Kidney (tissue), 14 donors: ENCODE data around the gene CHMP6. TPM values are rescaled to one million over a fixed set of nuclear protein-coding genes. Genes with fewer than 3 reads are reported as not detected.

ENCODE experiments used
- DNase-seq, 5 donors: peaks; one replicate each; pipeline ENCODE4 v3.0.0-alpha.2; 2013 to 2020
- FAIRE-seq: peaks from 2 replicates; lab custom pipeline; 2012; peaks lifted over from hg19 to GRCh38; lab: Jason Lieb, UNC
- H3K27ac ChIP-seq, 2 donors: one replicate each; pipeline ENCODE4 v1.7.0; 2013; ENCODE audit warnings: low read depth in 2 of 2, low read length in 2 of 2, inconsistent platforms in 1 of 2
- H3K27me3 ChIP-seq: one replicate; pipeline ENCODE4 v1.7.1; 2013; ENCODE audit warnings: low read length, inconsistent platforms; ENCODE audit not compliant: control insufficient read depth, insufficient read depth
- H3K36me3 ChIP-seq, 3 donors: one replicate each; pipeline versions ENCODE4 v1.7.0 to v1.7.1; 2013; ENCODE audit warnings: low read length in 3 of 3, control low read depth in 1 of 3, inconsistent platforms in 1 of 3; ENCODE audit not compliant: insufficient read depth in 3 of 3, control insufficient read depth in 2 of 3
- H3K4me1 ChIP-seq, 3 donors: one replicate each; pipeline versions ENCODE4 v1.7.0 to v1.7.1; 2013; ENCODE audit warnings: low read length in 3 of 3, inconsistent platforms in 1 of 3, low read depth in 1 of 3; ENCODE audit not compliant: control insufficient read depth in 2 of 3, insufficient read depth in 2 of 3
- H3K4me3 ChIP-seq, 3 donors: one replicate each; pipeline versions ENCODE4 v1.7.0 to v1.8.1; 2013; ENCODE audit warnings: low read length in 3 of 3, control low read depth in 1 of 3, inconsistent platforms in 1 of 3
- H3K9ac ChIP-seq, 3 donors: one replicate each; pipeline versions ENCODE4 v1.7.0 to v1.7.1; 2013; ENCODE audit warnings: low read length in 3 of 3, control low read depth in 1 of 3, inconsistent platforms in 1 of 3
- H3K9me3 ChIP-seq, 3 donors: one replicate each; pipeline versions ENCODE4 v1.7.0 to v1.7.1; 2013; ENCODE audit warnings: low read length in 3 of 3, control low read depth in 1 of 3, inconsistent platforms in 1 of 3; ENCODE audit not compliant: control insufficient read depth in 2 of 3, insufficient read depth in 1 of 3
- intact Hi-C: fragments of 100-400 bp; cut with DNase I; formaldehyde crosslinking; loops from one replicate; pipeline ENCODE4 v1.11.1; 2022
- polyA plus RNA-seq: library from polyadenylated mRNA; stranded (reverse); fragments of 350-450 nt; fragmentation: Illumina TruSeq; extraction: RNeasy Lipid Tissue Mini Kit (QIAGEN cat#74804); gene quantifications from one replicate; pipeline ENCODE4 v1.2.3, GENCODE V29; 2014; ENCODE audit warnings: low read depth, low replicate concordance; ENCODE audit not compliant: insufficient read depth
- total RNA-seq: library from RNA; stranded (reverse); fragmentation: NEBNext Ultra II Directional; extraction: Animal tissue kit (Norgen Biotek cat#: 25700); gene quantifications from one replicate; pipeline ENCODE4 v1.2.1, GENCODE V29; 2021
- TF ChIP-seq, protein P1 (sequence below): IDR thresholded peaks from 3 replicates; pipeline ENCODE4 v1.5.1; 2012; ENCODE audit warnings: mild to moderate bottlenecking, moderate library complexity, borderline replicate concordance; ENCODE audit not compliant: insufficient read depth; ENCODE audit errors: extremely low read depth
- donor health status: control.
- donor health status: control.
- donor health status: control.
- donor health status: control.
- donor health status: control.
- donor health status: DM: yes; HTN: yes; CAD: no.
- donor health status: Normal renal cell carcinoma (clear cell type).

Gene CHMP6
- total and polyA plus RNA-seq, 2 donors from 2014 or later, result 28.0 to 34.1 TPM

DNA sequence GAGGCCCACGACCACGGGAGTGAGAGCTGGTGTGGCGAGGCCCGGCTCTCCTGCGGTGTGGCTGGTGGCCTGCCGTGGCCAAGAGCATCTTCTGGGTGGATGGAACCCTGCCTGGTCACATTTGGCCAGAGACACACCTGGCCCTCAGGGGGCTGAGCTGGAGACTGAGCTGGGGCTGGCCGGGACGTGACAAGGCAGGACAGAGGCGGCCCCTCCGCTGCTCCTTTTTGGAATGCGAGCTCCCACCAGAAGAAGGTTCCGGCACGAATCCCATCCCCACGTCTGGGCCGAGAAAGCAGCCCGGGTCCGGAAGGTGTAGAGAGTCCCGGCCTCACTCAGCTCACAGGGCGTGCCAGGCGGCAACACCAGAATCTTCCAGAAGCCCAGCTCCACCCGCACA is 26.0 kb upstream of the CHMP6 start:
- H3K4me1 ChIP-seq, result peaks cover 0 to 4% (median 0%) of the 10 kb centered on the region in 3 donors
- H3K27me3 ChIP-seq, result no peaks in the 10 kb centered on the region
- no peak overlapping the region for H3K27ac ChIP-seq
- no peak overlapping the region for H3K9ac ChIP-seq
- H3K36me3 ChIP-seq, result no peaks in the 10 kb centered on the region
- no peak overlapping the region for H3K4me3 ChIP-seq
- H3K9me3 ChIP-seq, result no peaks in the 10 kb centered on the region
- TF ChIP-seq, protein P1, sequence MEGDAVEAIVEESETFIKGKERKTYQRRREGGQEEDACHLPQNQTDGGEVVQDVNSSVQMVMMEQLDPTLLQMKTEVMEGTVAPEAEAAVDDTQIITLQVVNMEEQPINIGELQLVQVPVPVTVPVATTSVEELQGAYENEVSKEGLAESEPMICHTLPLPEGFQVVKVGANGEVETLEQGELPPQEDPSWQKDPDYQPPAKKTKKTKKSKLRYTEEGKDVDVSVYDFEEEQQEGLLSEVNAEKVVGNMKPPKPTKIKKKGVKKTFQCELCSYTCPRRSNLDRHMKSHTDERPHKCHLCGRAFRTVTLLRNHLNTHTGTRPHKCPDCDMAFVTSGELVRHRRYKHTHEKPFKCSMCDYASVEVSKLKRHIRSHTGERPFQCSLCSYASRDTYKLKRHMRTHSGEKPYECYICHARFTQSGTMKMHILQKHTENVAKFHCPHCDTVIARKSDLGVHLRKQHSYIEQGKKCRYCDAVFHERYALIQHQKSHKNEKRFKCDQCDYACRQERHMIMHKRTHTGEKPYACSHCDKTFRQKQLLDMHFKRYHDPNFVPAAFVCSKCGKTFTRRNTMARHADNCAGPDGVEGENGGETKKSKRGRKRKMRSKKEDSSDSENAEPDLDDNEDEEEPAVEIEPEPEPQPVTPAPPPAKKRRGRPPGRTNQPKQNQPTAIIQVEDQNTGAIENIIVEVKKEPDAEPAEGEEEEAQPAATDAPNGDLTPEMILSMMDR, result no peak
- no peak for DNase-seq
- FAIRE-seq, result no peak
- intact Hi-C loops, result loop anchor here (10.0 kb wide), 1 partner anchor 541 kb away; no protein-coding TSS in a partner anchor

DNA sequence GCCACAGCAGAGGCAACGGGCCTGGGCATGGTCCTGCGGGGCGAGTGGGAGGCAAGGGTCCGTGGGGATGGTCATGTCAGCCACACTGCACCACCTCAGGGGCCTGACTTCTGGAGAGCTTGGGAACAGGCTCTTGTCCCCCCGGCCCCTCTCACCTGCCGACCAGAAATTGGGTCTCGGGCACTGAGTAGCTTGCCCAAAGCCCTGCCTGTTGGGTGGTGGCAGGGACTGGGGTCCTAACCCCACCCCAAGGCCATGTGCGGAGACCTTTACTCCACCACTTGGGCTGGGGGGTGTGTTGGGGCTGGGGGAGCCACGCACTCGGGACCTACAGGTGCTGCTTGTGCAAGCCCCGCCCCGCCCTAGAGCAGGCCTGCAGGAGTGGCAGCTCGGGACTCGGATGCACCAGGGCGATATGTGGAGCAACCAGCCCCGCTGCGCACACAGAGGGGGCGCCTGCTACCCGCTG is 24.2 kb upstream of the CHMP6 start:
- Histone ChIP-seq H3K4me3 (no peak overlapping the region), H3K27ac (no peak overlapping the region), H3K4me1 (peaks cover 0 to 5% (median 0%) of the 10 kb centered on the region in 3 donors), H3K9me3 (no peaks in the 10 kb centered on the region), H3K27me3 (no peaks in the 10 kb centered on the region), H3K9ac (no peak overlapping the region), H3K36me3 (no peaks in the 10 kb centered on the region)
- FAIRE-seq (no peak), DNase-seq (peak in 1 of 5 donors; percentile 75)
- TF ChIP-seq, protein P1, result no peak
- intact Hi-C loops, result loop anchor here (10.0 kb wide), 1 partner anchor 543 kb away; no protein-coding TSS in a partner anchor

DNA sequence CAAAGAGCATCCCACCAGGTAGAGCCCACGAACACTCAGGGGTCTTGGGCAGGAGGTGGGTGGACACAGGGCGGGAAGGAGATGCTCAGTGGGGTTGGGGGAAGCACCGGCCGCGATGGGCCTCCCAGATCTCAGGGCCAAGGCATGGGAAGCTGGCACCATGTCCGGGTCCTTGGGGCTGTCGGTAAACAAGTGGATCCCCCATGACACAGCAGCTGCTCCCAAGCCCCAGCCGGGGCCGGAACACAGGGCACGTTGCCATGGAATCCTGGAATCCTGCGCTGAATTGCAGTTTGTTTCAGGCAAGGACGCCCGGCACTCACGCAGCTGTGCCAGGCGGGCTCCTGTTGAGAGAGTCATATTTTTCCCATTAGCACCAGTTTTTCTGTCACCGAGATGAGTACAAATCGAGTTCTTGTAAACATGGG is 23.0 kb upstream of the CHMP6 start:
- no peak for FAIRE-seq
- TF ChIP-seq, protein P1, result no peak
- no peaks in the 10 kb centered on the region for H3K9me3 ChIP-seq
- H3K36me3 ChIP-seq, result no peaks in the 10 kb centered on the region
- H3K4me3 ChIP-seq, result no peak overlapping the region
- no peak overlapping the region for H3K27ac ChIP-seq
- no peaks in the 10 kb centered on the region for H3K27me3 ChIP-seq
- DNase-seq, result peak in 2 of 5 donors; percentile 51
- peaks cover 0 to 5% (median 0%) of the 10 kb centered on the region in 3 donors for H3K4me1 ChIP-seq
- H3K9ac ChIP-seq, result no peak overlapping the region
- intact Hi-C loops, result loop anchor here (10.0 kb wide), 1 partner anchor 544 kb away; no protein-coding TSS in a partner anchor
